ENCODE measurements around the gene C10orf95. TPM values are rescaled to one million over a fixed set of nuclear protein-coding genes. Genes with fewer than 3 reads are reported as not detected.
"Not testable (repeated sequence)": the region's sequence is repeated elsewhere in the genome, so short reads cannot be mapped to it uniquely, and the experiment has no call there.

C10orf95 gene
- total RNA-seq, 1 donor from 2014 or later = not detected

DNA sequence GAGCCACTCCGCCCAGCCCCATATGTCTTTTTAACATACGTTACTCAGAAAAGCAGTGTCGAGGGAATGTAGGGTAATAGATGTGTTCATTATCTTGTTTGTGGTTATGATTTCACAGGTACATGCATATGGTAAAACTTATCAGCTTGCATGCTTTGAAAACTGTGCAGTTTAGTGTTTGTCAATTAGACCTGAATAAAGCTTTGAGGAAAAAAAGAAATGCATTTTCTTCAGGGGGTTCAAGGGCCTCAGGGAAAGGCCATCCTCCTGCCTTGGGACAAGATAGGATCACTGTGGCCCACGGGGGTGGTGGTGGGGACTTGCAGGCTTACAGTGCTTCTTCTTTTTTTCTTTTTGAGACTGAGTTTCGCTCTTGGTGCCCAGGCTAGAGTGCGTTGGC is 16.0 kb upstream of the C10orf95 start:
- DNase-seq (ENCODE audit: low spot score) (no peak), ATAC-seq (no peak)

- ATAC-seq (no peak), DNase-seq (ENCODE audit: low spot score) (no peak)
Observed at GRCh38 chr10:102465466-102465865, 14.1 kb upstream of the C10orf95 start.

DNA sequence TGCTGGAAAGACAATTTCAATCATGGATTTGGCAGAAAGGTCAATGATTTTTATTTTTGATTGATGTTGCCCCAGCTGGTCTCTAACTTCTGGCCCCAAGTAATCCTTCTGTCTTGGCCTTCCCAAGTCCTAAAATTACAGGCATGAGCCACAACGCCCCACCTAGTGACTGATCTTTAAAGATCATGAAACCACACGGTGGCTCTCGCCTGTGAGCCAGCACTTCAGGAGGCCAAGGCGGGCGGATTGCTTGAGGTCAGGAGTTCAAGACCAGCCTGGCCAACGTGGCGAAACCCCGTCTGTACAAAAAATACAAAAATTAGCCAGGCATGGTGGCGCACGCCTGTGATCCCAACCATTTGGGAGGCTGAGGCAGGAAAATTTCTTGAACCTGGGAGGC is 12.6 kb upstream of the C10orf95 start:
- ATAC-seq (no peak), DNase-seq (ENCODE audit: low spot score) (no peak)

- ATAC-seq (no peak), DNase-seq (ENCODE audit: low spot score) (no peak)
Observed at GRCh38 chr10:102462512-102463054, 11.2 kb upstream of the C10orf95 start.

GRCh38 chr10:102461187-102462054 is 10.1 kb upstream of the C10orf95 start:
- DNase-seq (ENCODE audit: low spot score) (peak; percentile 96), ATAC-seq (peak; percentile 93)

- no peak for DNase-seq (ENCODE audit: low spot score)
- peak; percentile 17 for ATAC-seq
Observed at GRCh38 chr10:102460836-102461186, 9.5 kb upstream of the C10orf95 start.

- DNase-seq (ENCODE audit: low spot score) (no peak), ATAC-seq (no peak)
Observed at GRCh38 chr10:102458656-102459055, 7.3 kb upstream of the C10orf95 start.

DNA sequence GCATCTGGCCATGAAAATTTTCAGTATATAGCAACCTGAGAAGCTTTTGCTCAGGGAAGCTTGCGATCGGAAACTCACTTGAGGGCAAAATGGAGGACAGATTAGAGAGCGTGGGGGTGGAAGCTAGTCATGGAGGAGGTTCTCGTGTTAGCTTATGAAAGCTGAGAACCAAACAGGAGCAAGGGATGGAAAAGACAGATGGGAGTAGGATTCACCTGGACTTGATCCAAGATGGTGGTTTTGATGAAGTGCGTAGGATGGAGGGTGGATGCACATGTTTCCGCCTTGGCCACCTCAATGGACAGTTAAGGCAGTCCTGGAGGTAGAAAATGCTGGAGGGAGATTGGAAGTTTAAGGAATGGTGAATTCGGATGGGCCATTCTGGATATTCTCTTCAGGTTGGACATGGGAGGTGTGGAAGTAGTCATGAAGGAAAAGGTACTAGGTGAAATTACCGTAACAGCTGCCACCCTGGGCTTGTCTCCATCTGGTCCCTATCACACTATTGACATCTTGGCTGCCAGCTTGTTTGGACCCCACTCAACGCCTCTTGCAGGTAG is 6.3 kb upstream of the C10orf95 start:
- DNase-seq (ENCODE audit: low spot score) = no peak
- no peak for ATAC-seq

DNA sequence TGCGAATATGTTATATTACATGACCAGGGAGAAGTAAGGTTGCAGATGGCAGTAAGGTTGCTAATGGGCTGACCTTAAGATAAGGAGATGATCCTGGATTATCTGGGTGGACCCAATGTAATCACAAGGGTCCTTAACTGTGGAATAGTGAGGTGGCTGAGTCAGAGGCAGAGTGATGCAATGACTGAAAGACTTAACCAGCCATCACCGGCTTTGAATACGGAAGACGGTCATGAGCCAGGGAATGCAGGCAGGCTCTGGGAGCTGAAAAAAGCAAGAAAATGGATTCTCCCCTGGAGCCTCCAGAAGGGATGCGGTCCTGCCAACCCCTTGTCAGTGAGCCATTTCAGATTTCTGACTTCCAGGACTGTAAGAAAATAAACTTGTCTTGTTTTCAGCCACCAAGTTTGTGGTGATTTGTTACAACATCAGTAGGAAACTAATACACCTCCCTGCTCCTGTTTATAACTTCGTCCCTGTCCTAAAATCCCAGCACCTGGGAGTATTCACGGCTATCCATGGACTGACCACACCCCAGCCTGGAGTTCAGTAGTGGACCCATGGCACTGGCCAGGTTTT is 4.6 kb upstream of the C10orf95 start:
- DNase-seq (ENCODE audit: low spot score) (no peak), ATAC-seq (no peak)

DNA sequence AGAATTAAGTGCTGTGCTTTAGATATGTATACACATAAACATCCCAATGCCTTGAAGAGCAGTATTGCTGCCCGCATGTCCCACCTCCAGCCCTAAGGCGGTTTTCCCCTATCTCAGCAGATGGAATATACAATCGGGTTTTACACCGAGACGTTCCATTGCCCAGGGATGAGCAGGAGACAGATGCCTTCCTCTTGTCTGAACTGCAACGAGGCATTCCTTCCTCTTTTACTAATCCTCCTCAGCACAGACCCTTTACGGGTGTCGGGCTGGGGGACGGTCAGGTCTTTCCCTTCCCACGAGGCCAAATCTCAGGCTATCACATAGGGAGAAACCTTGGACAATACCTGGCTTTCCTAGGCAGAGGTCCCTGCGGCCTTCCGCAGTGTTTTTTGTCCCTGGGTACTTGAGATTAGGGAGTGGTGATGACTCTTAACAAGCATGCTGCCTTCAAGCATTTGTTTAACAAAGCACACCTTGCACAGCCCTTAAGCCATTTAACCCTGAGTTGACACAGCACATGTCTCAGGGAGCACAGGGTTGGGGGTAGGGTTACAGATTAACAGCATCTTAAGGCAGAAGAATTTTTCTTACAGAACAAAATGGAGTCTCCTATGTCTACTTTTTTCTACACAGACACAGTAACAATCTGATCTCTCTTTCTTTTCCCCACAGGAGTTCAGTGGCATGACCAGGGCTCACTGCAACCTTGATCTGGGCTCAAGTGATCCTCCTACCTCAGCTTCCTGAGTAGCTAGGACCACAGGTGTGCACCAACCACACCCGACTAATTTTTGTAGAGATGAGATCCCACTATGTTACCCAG is 3.5 kb upstream of the C10orf95 start:
- not testable (repeated sequence) for DNase-seq (ENCODE audit: low spot score); ATAC-seq

DNA sequence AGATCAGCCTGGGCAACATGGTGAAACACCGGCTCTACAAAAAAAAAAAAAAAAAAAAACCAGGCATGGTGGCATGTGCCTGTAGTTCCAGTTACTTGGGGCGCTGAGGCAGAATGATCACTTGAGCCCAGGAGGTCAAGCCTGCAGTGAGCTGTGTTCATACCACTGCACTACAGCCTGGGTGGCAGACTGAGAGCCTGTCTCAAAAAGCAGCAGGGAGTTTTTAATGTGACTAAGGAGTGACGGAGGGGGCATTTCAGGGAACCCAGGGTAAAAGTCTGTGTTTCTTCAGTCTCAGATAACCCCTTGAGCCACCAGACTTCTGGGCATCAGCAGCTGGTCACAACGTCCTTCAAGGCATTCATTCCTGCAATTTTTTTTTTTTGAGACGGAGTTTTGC is 2.2 kb upstream of the C10orf95 start:
- ATAC-seq (no peak), DNase-seq (ENCODE audit: low spot score) (no peak)

DNA sequence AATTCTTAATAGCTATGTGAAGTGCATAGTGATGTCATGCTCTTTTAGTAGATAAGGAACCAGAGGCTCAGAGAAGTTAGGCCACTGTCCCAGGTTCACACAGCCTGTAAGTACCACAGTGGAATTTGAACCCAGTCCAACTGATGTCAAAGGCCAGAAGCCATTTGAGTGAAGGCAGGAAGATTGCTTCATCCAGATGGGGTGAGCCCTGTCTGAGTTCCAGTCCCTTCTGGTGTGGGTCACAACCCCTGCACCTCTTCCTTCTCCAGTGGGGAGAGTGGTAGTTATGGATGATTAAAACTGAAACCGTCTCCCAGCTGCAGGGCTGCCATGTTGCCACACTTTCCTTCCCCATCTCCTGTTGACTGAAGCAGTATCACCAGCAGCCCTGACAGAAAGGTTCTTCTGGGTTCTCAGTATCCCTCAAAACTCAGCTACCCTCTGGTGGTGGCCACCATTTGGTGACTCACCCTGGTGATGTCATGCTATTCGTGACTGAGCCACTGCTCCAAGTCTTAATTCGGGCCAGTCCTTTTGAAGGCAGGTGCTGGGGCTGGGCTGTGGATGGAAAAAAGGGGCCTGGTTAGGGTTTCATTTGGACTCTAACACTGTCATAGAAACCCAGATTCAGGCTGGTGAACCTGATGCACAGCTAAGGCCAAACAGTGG is 1.5 kb upstream of the C10orf95 start:
- DNase-seq (ENCODE audit: low spot score) (peak; percentile 46), ATAC-seq (no peak)

GRCh38 chr10:102450374-102451104 is 804 bp downstream of the C10orf95 start:
- peak; percentile 91 for DNase-seq (ENCODE audit: low spot score)
- peak; percentile 91 for ATAC-seq

DNA sequence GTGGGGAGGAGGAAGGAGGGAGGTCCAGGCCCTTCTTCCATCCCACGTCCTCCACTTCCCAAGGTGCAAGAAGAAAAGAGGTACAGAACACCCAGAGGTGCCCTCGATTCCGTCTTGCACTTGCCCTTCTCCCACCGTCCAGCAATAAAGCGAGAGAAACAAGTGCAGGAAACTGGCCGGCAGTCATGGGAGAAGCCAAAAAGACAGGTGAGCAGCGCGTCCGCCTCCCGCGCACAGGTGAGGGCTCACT is 1.3 kb downstream of the C10orf95 start:
- ATAC-seq (peak; percentile 4), DNase-seq (ENCODE audit: low spot score) (no peak)

DNA sequence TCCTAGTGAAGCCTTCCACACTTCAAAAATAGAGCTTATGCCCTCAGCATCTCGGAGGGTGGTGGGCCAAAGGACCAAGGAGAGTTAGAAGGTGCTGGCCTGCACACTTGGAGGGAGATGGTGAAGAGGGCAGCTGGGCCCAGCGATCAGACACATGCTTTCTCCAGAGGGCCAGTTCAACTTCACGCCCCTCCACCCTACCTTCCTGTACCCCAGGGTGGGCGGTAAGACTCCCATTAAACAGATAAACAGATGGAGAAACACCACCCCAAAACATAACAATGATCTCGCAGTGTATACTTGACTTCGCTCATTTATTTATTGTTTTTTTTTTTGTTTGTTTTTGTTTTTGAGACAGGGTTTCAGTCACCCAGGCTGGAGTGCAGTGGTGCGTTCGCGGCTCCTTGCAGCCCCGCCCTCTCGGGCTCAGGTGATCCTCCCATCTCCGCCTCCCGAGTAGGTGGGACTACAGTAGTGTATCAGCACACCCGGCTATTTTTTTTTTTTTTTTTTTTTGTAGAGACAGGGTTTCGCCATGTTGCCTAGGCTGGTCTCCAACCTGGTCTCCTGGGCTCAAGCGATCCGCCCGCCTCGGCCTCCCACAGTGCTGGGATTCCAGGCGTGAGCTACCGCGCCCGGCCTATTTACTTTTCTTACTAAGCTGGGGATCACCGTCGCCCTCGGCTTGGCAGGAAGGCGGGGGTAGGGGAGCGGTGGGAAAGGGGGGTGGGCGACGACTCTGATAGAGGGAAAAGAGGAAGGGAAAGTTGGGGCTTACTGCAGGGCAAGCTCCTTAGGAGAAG is 1.8 kb downstream of the C10orf95 start:
- peak; percentile 79 for ATAC-seq
- DNase-seq (ENCODE audit: low spot score) = peak; percentile 85

- DNase-seq (ENCODE audit: low spot score) = no peak
Observed at GRCh38 chr10:102444851-102445250, 6.5 kb downstream of the C10orf95 start.

DNA sequence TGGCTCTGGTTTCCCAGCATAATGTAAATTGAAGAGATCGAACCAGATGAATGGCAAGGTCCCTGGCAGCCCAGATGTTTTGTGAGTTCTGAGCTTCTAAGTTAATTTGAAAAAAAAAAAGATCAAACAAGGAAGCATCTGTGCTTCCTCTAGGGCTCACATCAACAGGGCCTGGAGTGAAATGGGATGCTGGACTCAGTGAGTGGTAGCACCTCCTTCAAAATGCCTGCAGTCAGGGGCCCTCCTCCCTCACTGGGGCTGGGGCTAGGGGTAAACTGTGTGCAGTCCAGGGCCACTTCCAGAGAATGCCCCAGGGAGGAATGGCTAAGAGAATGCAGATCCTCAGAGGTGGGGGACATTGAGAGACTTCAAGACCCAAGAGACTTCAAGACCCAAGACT is 13.0 kb downstream of the C10orf95 start:
- ATAC-seq = no peak
- DNase-seq (ENCODE audit: low spot score) = no peak

More at GRCh38 chr10:102444851-102445250, 6.5 kb downstream of the C10orf95 start:
- ATAC-seq = no peak

- no peak for ATAC-seq
- no peak for DNase-seq (ENCODE audit: low spot score)
Observed at GRCh38 chr10:102437515-102437914, 13.8 kb downstream of the C10orf95 start.

DNA sequence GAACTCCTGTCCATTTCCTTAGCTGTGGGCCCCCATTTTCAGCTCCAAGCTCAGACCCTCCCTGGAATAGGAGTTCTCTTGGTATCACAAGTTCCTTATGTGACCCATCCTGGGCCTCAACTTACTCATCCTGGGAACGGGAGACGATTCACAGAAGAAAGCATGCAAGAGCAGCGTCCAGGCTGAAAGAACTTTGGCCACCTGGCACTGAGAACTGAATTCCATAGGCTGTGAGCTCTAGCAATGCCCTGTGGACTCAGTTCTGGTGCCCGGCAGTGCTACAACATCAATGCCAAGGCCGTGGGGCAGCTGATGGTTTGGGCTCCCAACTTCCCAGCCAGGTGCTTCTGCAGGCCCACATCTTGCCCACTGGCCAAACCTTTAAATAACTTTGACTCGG is 15.0 kb downstream of the C10orf95 start:
- ATAC-seq (peak; percentile 83), DNase-seq (ENCODE audit: low spot score) (peak; percentile 80)
